ENCODE measurements around the gene FLAD1.

FLAD1 gene

DNA sequence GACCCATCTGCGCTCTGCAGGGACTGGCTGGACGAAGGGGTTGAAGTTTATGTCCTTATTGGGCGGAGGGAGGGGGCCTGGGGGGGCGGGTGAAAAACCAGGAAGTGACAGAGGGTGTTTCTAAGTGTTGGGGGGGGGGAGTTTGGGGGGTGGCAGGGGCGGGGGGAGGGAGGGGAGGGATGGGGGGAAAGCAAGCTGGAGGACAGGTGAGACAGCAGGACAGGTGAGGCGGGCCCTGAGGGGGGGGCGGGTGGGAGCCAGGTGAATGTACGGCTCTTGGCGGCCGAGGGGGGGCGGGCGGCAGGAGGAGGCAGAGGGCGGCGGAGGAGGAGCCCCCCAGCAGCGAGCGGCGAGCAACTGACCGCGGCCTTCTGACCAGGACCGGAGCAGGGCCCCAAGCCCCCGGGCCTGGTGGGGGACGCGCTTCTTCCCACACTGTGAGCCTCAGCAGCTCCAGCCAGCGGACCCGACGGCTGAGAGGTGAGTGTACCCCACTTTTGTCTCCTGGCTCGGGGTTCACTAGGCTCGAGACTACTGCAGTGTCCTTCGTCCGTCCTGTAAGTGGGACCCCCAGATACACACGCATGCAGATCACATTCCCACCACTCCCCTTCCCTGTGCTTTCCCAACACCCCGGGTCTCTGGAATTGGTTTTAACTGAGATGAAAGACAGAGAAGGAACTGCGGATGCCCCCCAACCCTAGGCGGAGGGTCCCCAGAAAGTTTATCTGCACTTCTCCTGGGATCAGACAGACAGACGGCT, 19.5 kb downstream of the FLAD1 start, which contains the start of gene ZBTB7B:
TSS of gene ZBTB7B (plus strand) at position 339 of the 763 bp plus-strand sequence. CDS start 11,859 bp downstream, outside the sequence.
- Histone ChIP-seq H4K12ac (ENCODE audit: low read depth, low read length) (peak within 1 kb of the TSS; percentile 86), H3K27me3 (ENCODE audit: insufficient read depth, low read length) (no peaks in the 10 kb centered on the region), H3K9ac (ENCODE audit: low read length) (peak within 1 kb of the TSS; percentile 59), H2AFZ (ENCODE audit: insufficient read depth, low read length, poor library complexity) (peak within 1 kb of the TSS; percentile 66), H4K8ac (ENCODE audit: low read depth, low read length) (peak within 1 kb of the TSS; percentile 90), H4K91ac (ENCODE audit: low read depth, low read length) (peak within 1 kb of the TSS; percentile 97), H3K18ac (ENCODE audit: low read length) (peak within 1 kb of the TSS; percentile 97), H3K14ac (ENCODE audit: low read length) (peak within 1 kb of the TSS; percentile 98), H3K9me3 (ENCODE audit: insufficient read depth, low read depth, low read length) (no peaks in the 10 kb centered on the region), H2BK120ac (ENCODE audit: insufficient read depth, low read length, poor library complexity) (peak within 1 kb of the TSS; percentile 96), H3K36me3 (ENCODE audit: control insufficient read depth in 1 of 2, insufficient read depth in 2 of 2, low read length in 2 of 2) (peaks cover 0 to 7% of the 10 kb centered on the region in 2 experiments), H3K27ac (ENCODE audit: low read depth, low read length) (peak within 1 kb of the TSS; percentile 89), H3K4me3 (ENCODE audit: low read depth, low read length) (peak within 1 kb of the TSS; percentile 93), H3K4ac (ENCODE audit: low read depth, low read length) (peak within 1 kb of the TSS; percentile 98), H3K4me1 (ENCODE audit: control insufficient read depth in 1 of 2, insufficient read depth in 2 of 2, low read length in 2 of 2) (peaks cover 14 to 19% of the 10 kb centered on the region in 2 experiments), H3K79me2 (ENCODE audit: control insufficient read depth, insufficient read depth, low read length, poor library complexity) (peaks cover 18% of the 10 kb centered on the region), H2BK12ac (ENCODE audit: low read length) (peak within 1 kb of the TSS; percentile 85), H2AK5ac (ENCODE audit: low read length) (peak within 1 kb of the TSS; percentile 96), H3K23ac (ENCODE audit: low read length) (no peak within 1 kb of the TSS), H3K79me1 (ENCODE audit: low read length) (peaks cover 36% of the 10 kb centered on the region), H3K4me2 (ENCODE audit: low read length) (peak within 1 kb of the TSS; percentile 98), H2BK5ac (ENCODE audit: low read depth, low read length, poor library complexity) (peak within 1 kb of the TSS; percentile 95)
- no CpG with 5 or more reads among the region's 35 CpGs for WGBS (ENCODE audit: extremely low coverage, insufficient coverage, insufficient read length)
- peak; percentile 30 to 50 for DNase-seq

DNA sequence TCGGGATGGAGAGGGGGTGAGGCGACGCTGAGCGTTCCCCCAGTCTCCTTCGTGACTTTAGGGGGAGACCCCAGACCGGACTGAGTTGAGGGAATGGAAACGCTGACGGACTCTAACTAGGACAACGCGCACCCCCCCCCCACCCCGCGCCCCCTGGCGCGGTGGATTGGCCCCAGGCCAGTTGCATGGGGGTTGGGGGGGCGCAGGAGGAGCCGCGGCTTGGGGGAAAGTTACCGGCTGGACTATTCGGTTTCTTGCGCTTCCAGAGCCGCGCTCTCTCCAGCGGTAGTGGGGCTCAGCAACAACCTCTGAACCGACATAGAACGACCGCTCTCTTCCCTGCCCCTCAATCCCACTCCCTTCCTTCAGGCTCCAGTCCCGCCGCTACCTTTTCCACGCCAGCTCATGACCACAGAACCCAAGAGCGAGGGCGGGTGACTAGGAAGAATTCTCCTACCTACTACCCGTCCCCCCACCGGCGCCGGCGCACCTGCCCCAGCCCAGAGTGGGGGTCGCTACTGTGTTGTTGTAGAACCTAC, 20.2 kb downstream of the FLAD1 start:
- Histone ChIP-seq H3K79me2 (ENCODE audit: control insufficient read depth, insufficient read depth, low read length, poor library complexity) (peaks cover 18% of the 10 kb centered on the region), H3K9me3 (ENCODE audit: insufficient read depth, low read depth, low read length) (no peaks in the 10 kb centered on the region), H3K4me1 (ENCODE audit: control insufficient read depth in 1 of 2, insufficient read depth in 2 of 2, low read length in 2 of 2) (peaks cover 20 to 24% of the 10 kb centered on the region in 2 experiments), H3K36me3 (ENCODE audit: control insufficient read depth in 1 of 2, insufficient read depth in 2 of 2, low read length in 2 of 2) (peaks cover 0 to 7% of the 10 kb centered on the region in 2 experiments), H3K14ac (ENCODE audit: low read length) (peak overlapping the region; percentile 98), H2BK12ac (ENCODE audit: low read length) (peak overlapping the region; percentile 1), H3K27ac (ENCODE audit: low read depth, low read length) (peak overlapping the region; percentile 89), H4K12ac (ENCODE audit: low read depth, low read length) (peak overlapping the region; percentile 86), H3K9ac (ENCODE audit: low read length) (peak overlapping the region; percentile 44), H3K4ac (ENCODE audit: low read depth, low read length) (peak overlapping the region; percentile 98), H3K27me3 (ENCODE audit: insufficient read depth, low read length) (no peaks in the 10 kb centered on the region), H3K4me3 (ENCODE audit: low read depth, low read length) (peak overlapping the region; percentile 93), H2AK5ac (ENCODE audit: low read length) (peak overlapping the region; percentile 96), H4K91ac (ENCODE audit: low read depth, low read length) (peak overlapping the region; percentile 97), H2BK120ac (ENCODE audit: insufficient read depth, low read length, poor library complexity) (peak overlapping the region; percentile 96), H3K79me1 (ENCODE audit: low read length) (peaks cover 36% of the 10 kb centered on the region), H4K8ac (ENCODE audit: low read depth, low read length) (peak overlapping the region; percentile 90), H3K18ac (ENCODE audit: low read length) (peak overlapping the region; percentile 97), H3K23ac (ENCODE audit: low read length) (no peak overlapping the region), H3K4me2 (ENCODE audit: low read length) (peak overlapping the region; percentile 95), H2BK5ac (ENCODE audit: low read depth, low read length, poor library complexity) (peak overlapping the region; percentile 95), H2AFZ (ENCODE audit: insufficient read depth, low read length, poor library complexity) (peak overlapping the region; percentile 66)
- no peak for DNase-seq
- no CpG with 5 or more reads among the region's 37 CpGs for WGBS (ENCODE audit: extremely low coverage, insufficient coverage, insufficient read length)

DNA sequence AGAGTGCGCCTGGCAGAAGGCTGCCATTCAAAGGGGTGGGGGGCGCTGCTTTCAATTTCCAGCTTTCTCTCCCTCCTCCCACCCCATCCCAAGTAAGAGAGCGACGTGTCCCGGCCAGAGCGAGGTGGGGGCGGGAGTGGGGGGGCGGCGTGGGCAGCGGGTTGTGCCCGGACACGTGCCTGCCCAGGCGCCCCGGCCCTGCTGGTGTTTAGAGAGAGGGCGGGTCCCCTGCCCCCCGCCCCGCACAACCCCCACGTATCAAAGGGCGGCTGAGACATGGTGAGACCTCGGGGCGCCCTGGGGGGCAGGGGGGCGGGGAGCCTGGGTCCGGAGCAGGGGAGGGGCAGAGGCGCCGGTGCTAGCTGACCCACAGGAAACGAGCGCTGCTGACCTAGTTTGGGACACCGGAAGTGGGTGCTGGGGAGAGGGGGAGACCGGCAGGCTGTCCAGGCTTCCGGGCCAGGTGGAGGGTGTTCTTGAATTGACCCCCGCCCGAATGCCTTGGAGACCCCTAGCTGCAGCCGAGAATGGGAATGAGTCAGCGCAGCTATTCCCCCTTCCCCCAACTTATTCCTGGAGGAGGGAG, 20.7 kb downstream of the FLAD1 start:
- DNase-seq: no peak
- H3K4ac ChIP-seq (ENCODE audit: low read depth, low read length): peak overlapping the region; percentile 98
- peak overlapping the region; percentile 97 for H4K91ac ChIP-seq (ENCODE audit: low read depth, low read length)
- peaks cover 22 to 28% of the 10 kb centered on the region in 2 experiments for H3K4me1 ChIP-seq (ENCODE audit: control insufficient read depth in 1 of 2, insufficient read depth in 2 of 2, low read length in 2 of 2)
- peak overlapping the region; percentile 95 for H2BK5ac ChIP-seq (ENCODE audit: low read depth, low read length, poor library complexity)
- H3K9me3 ChIP-seq (ENCODE audit: insufficient read depth, low read depth, low read length): no peaks in the 10 kb centered on the region
- H3K4me2 ChIP-seq (ENCODE audit: low read length): peak overlapping the region; percentile 95
- H2BK120ac ChIP-seq (ENCODE audit: insufficient read depth, low read length, poor library complexity): peak overlapping the region; percentile 96
- peak overlapping the region; percentile 23 for H4K8ac ChIP-seq (ENCODE audit: low read depth, low read length)
- H3K36me3 ChIP-seq (ENCODE audit: control insufficient read depth in 1 of 2, insufficient read depth in 2 of 2, low read length in 2 of 2): peaks cover 0 to 7% of the 10 kb centered on the region in 2 experiments
- H3K18ac ChIP-seq (ENCODE audit: low read length): peak overlapping the region; percentile 73
- H3K79me1 ChIP-seq (ENCODE audit: low read length): peaks cover 36% of the 10 kb centered on the region
- no CpG with 5 or more reads among the region's 34 CpGs for WGBS (ENCODE audit: extremely low coverage, insufficient coverage, insufficient read length)
- H3K9ac ChIP-seq (ENCODE audit: low read length): peak overlapping the region; percentile 44
- no peaks in the 10 kb centered on the region for H3K27me3 ChIP-seq (ENCODE audit: insufficient read depth, low read length)
- H2AK5ac ChIP-seq (ENCODE audit: low read length): peak overlapping the region; percentile 9
- peak overlapping the region; percentile 1 for H2BK12ac ChIP-seq (ENCODE audit: low read length)
- H3K27ac ChIP-seq (ENCODE audit: low read depth, low read length): peak overlapping the region; percentile 89
- H3K23ac ChIP-seq (ENCODE audit: low read length): no peak overlapping the region
- peak overlapping the region; percentile 69 for H3K14ac ChIP-seq (ENCODE audit: low read length)
- peak overlapping the region; percentile 93 for H3K4me3 ChIP-seq (ENCODE audit: low read depth, low read length)
- H2AFZ ChIP-seq (ENCODE audit: insufficient read depth, low read length, poor library complexity): peak overlapping the region; percentile 26
- peak overlapping the region; percentile 2 for H4K12ac ChIP-seq (ENCODE audit: low read depth, low read length)
- peaks cover 18% of the 10 kb centered on the region for H3K79me2 ChIP-seq (ENCODE audit: control insufficient read depth, insufficient read depth, low read length, poor library complexity)

- peak overlapping the region; percentile 8 for H3K4ac ChIP-seq (ENCODE audit: low read depth, low read length)
- H2AFZ ChIP-seq (ENCODE audit: insufficient read depth, low read length, poor library complexity): peak overlapping the region; percentile 26
- peak overlapping the region; percentile 7 for H4K8ac ChIP-seq (ENCODE audit: low read depth, low read length)
- H3K23ac ChIP-seq (ENCODE audit: low read length): peak overlapping the region; percentile 23
- H3K36me3 ChIP-seq (ENCODE audit: control insufficient read depth in 1 of 2, insufficient read depth in 2 of 2, low read length in 2 of 2): peaks cover 0 to 7% of the 10 kb centered on the region in 2 experiments
- H3K4me3 ChIP-seq (ENCODE audit: low read depth, low read length): peak overlapping the region; percentile 93
- no peak overlapping the region for H3K9ac ChIP-seq (ENCODE audit: low read length)
- H3K9me3 ChIP-seq (ENCODE audit: insufficient read depth, low read depth, low read length): no peaks in the 10 kb centered on the region
- no peak for DNase-seq
- H3K14ac ChIP-seq (ENCODE audit: low read length): peak overlapping the region; percentile 69
- no CpG with 5 or more reads among the region's 5 CpGs for WGBS (ENCODE audit: extremely low coverage, insufficient coverage, insufficient read length)
- peaks cover 22% of the 10 kb centered on the region for H3K79me2 ChIP-seq (ENCODE audit: control insufficient read depth, insufficient read depth, low read length, poor library complexity)
- H3K79me1 ChIP-seq (ENCODE audit: low read length): peaks cover 36% of the 10 kb centered on the region
- peak overlapping the region; percentile 95 for H3K4me2 ChIP-seq (ENCODE audit: low read length)
- peak overlapping the region; percentile 51 for H2BK12ac ChIP-seq (ENCODE audit: low read length)
- peak overlapping the region; percentile 97 for H4K91ac ChIP-seq (ENCODE audit: low read depth, low read length)
- H3K4me1 ChIP-seq (ENCODE audit: control insufficient read depth in 1 of 2, insufficient read depth in 2 of 2, low read length in 2 of 2): peaks cover 21 to 27% of the 10 kb centered on the region in 2 experiments
- H3K18ac ChIP-seq (ENCODE audit: low read length): peak overlapping the region; percentile 73
- peak overlapping the region; percentile 20 for H3K27ac ChIP-seq (ENCODE audit: low read depth, low read length)
- H3K27me3 ChIP-seq (ENCODE audit: insufficient read depth, low read length): no peaks in the 10 kb centered on the region
- H2AK5ac ChIP-seq (ENCODE audit: low read length): peak overlapping the region; percentile 44
- H4K12ac ChIP-seq (ENCODE audit: low read depth, low read length): peak overlapping the region; percentile 34
- peak overlapping the region; percentile 1 for H2BK5ac ChIP-seq (ENCODE audit: low read depth, low read length, poor library complexity)
- peak overlapping the region; percentile 55 for H2BK120ac ChIP-seq (ENCODE audit: insufficient read depth, low read length, poor library complexity)
Measured at GRCh38 chr1:155004352-155005075, 21.4 kb downstream of the FLAD1 start.

All from trophoblast cell (in vitro differentiated cells and primary cell).